ENCODE measurements around the gene CACNA1B. TPM values are rescaled to one million over a fixed set of nuclear protein-coding genes. Genes with fewer than 3 reads are reported as not detected.

The CACNA1B gene
- total RNA-seq, 1 experiment from 2014 or later = 7.8 TPM

DNA sequence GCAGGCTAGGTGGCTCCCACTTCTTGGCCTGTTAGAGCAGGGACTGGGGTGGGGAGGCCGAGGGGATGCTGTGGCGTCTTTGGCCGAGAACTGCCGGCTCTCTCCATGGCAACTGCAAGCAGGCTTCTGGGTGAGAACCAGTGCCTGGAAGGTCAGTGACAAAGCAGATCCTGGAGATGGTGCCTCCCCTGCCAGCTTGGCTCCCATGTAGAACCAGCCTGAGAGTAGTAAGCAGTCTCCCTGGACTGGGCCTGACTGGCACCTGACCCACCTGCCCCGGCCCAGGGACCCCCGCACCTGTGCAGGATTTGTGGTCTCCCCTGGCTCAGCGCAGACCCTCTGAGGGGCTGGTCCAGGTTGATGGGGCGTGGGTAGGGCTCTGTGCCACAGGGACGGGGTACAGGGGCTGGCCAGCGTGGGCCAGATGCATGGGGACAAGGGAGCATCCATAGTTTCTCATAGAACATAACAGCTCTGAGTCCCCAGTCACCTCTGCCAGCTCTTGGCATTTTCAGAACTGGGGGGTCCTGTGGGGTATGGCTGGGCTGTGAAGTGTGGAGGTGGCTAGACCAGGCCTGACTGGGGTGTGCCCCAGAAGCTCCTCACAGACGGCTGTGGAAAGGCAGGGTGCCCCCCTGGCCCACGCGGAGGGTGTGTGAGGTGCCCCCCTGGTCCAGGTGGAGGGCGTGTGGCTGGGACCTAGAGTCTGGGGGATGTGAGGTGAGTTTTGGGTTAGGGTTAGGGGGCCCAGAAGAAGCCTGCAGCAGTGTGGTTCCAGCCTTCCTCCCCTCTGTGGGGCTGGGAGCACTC lies 22.2 kb downstream of the CACNA1B start:
- H3K23ac ChIP-seq (ENCODE audit: insufficient read length, low read depth, low read length) = no peak overlapping the region
- H3K79me1 ChIP-seq (ENCODE audit: insufficient read depth, low read depth, low read length, poor library complexity, severe bottlenecking) = no peaks in the 10 kb centered on the region
- no peak overlapping the region for H3K18ac ChIP-seq (ENCODE audit: insufficient read length, low read depth, low read length)
- no peaks in the 10 kb centered on the region for H3K4me1 Mint-ChIP-seq
- H2BK5ac ChIP-seq (ENCODE audit: insufficient read length, low read length) = no peak overlapping the region
- H4K91ac ChIP-seq (ENCODE audit: insufficient read length, low read depth, low read length) = no peak overlapping the region
- no peak overlapping the region for H2AFZ ChIP-seq (ENCODE audit: low read length)
- no peak overlapping the region for H2AK5ac ChIP-seq (ENCODE audit: insufficient read length, low read length)
- no peak overlapping the region for H3K4ac ChIP-seq (ENCODE audit: low read depth, low read length)
- H3K27me3 Mint-ChIP-seq (ENCODE audit: low read depth) = no peaks in the 10 kb centered on the region
- no peak overlapping the region for H2BK12ac ChIP-seq (ENCODE audit: insufficient read length, low read depth, low read length)
- no peak overlapping the region; a peak in 1 of 7 replicates for H3K27ac Mint-ChIP-seq
- H3K79me2 ChIP-seq (ENCODE audit: insufficient read depth, low read length) = no peaks in the 10 kb centered on the region
- no peak overlapping the region for H4K8ac ChIP-seq (replicated peaks; ENCODE audit: insufficient read length, low read depth, low read length)
- no peak for DNase-seq
- WGBS (ENCODE audit: extremely low coverage, insufficient read length, low lambda C conversion rate) = no CpG with 5 or more reads among the region's 14 CpGs
- no peaks in the 10 kb centered on the region for H3K9me3 ChIP-seq (ENCODE audit: control insufficient read depth, low read depth, low read length)
- H3K9ac ChIP-seq (ENCODE audit: extremely low read depth, insufficient read length, low read length) = no peak overlapping the region
- no peak overlapping the region for H3K4me3 Mint-ChIP-seq
- H3K23me2 ChIP-seq (ENCODE audit: insufficient read length, low read depth, low read length, poor library complexity, severe bottlenecking) = no peaks in the 10 kb centered on the region
- H2BK120ac ChIP-seq (ENCODE audit: low read depth, low read length, poor library complexity, severe bottlenecking) = no peak overlapping the region
- no peak overlapping the region for H4K5ac ChIP-seq (ENCODE audit: insufficient read length, low read depth, low read length)
- no peak overlapping the region for H3K4me2 ChIP-seq (ENCODE audit: insufficient read depth, insufficient read length, low read length)
- peaks cover 3 to 5% of the 10 kb centered on the region in 2 experiments; a peak in 4 of 5 replicates for H3K9me3 Mint-ChIP-seq
- H3T11ph ChIP-seq (ENCODE audit: low read length) = no peak overlapping the region
- H2BK15ac ChIP-seq (ENCODE audit: low read depth, low read length) = no peak overlapping the region
- H3K56ac ChIP-seq (ENCODE audit: insufficient read length, low read depth, low read length) = no peak overlapping the region
- H3K27ac ChIP-seq (ENCODE audit: insufficient read length, low read depth, low read length) = no peak overlapping the region
- no peaks in the 10 kb centered on the region for H3K27me3 ChIP-seq (ENCODE audit: insufficient read depth, low read length)
- H4K20me1 ChIP-seq (ENCODE audit: control insufficient read depth, insufficient read depth, insufficient read length) = peaks cover 6% of the 10 kb centered on the region
- H3K4me1 ChIP-seq (ENCODE audit: insufficient read depth, low read length) = no peaks in the 10 kb centered on the region
- TF ChIP-seq, protein P1, sequence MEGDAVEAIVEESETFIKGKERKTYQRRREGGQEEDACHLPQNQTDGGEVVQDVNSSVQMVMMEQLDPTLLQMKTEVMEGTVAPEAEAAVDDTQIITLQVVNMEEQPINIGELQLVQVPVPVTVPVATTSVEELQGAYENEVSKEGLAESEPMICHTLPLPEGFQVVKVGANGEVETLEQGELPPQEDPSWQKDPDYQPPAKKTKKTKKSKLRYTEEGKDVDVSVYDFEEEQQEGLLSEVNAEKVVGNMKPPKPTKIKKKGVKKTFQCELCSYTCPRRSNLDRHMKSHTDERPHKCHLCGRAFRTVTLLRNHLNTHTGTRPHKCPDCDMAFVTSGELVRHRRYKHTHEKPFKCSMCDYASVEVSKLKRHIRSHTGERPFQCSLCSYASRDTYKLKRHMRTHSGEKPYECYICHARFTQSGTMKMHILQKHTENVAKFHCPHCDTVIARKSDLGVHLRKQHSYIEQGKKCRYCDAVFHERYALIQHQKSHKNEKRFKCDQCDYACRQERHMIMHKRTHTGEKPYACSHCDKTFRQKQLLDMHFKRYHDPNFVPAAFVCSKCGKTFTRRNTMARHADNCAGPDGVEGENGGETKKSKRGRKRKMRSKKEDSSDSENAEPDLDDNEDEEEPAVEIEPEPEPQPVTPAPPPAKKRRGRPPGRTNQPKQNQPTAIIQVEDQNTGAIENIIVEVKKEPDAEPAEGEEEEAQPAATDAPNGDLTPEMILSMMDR (conservative IDR thresholded peaks at IDR 0.05) = no peak
- no peak overlapping the region for H2BK20ac ChIP-seq (ENCODE audit: low read depth, low read length, poor library complexity, severe bottlenecking)
- H3K36me3 Mint-ChIP-seq (ENCODE audit: insufficient read depth in 1 of 3, low read depth in 3 of 3) = peaks cover 0 to 5% (median 2%) of the 10 kb centered on the region in 3 experiments; a peak in 3 of 7 replicates
- no peak overlapping the region for H3K14ac ChIP-seq (ENCODE audit: insufficient read depth, low read length)
